ENCODE measurements around the gene RORC.

Gene RORC

DNA sequence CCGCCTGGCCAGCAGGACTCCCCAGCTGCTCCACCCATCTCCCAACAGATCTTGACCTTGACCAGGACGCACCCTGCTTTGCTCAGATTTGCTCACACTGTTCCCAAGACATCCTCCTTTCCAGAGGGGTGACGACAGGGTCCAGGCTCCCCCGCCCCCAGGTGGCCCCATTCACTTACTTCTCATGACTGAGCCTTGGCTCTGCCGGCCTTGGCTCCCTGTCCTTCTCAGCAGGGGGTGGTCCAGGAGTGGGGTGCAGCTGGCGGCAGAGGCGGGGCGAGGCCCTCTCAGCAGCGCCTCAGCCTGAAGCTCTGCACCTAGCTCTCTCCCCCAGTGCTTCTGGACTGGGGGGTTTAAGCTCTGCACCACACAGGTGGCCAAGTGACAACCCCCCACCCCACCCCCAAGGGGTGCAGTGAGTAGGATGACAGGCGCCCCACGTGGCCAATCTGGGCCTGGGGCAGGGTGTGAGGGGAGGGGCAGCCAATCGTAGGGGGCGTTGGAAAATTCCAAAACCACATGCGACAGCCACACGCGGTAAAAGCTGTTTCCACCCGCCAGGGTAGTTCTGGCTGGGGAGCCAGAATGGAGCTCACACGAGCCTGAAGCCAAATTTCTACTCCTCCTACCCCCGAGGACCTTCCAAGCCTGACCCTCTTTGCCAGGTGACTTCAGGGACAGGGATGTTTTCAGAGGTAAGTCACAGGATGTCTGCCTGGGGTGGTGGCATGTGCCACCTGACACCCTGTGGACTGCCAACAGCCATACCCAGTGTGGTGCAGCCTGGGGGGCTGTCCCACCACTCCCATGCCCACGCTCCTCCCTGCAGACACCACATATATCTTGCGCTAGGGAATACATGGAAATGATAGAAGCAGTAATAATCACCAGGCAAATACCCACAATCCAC lies 5.6 kb downstream of the RORC start:
- no peak for FAIRE-seq

DNA sequence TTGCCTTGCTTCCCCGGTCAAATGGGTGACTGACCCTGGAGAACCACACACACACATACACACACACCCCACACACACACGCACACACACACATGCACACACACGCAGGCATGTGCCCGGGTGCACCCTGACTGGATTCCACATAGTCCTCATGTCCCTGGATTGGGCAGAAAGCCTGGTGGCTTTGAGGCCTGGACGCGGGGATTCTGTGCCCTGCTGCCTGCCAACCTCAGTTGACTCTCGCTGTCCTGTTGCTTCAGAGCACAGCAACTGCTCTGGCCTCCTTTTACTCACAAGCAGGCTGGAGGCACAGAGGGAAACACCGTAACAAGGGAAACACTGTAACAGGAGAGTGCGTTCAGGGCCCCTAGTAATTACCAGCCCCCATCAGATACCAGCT lies 6.4 kb downstream of the RORC start:
- no peak for FAIRE-seq

DNA sequence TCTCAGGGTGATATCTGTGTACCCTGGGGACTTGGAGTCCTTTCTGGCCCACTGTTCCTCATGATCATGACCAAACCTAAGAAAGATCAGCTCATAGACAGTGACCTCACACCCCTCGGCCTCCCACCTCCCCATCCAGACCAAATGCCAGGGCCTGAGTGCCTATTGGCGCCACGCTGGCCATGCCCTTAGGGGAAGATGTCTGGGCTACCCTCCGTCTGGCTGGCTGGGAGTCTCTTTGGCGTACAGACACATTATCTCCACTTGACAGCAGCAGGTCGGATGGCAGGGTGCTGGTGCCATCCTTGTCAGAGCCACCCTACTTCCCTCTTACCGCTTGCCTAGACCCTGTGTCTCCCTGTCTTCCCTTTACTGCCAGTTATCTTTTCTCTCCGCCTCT lies 8.4 kb downstream of the RORC start:
- no peak for FAIRE-seq

DNA sequence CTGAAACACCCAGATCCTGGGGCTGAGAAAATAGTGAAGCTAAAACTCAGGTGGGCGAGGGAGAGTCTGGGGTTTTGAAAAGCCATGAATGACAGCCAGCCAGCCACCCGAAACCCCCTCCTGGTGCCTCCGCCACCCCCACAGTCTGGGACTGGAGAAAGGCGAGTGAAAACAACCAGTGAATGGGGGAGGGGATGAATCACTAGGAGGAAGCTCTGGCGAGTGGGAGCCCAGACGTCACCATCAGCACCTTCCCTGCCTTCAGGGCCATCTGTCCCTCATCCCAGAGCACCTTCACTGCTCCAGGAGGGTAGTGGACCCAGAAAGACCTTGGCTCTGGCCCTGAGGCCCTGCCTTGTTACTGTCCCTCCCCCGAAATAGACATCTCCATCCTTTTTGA lies 9.2 kb downstream of the RORC start:
- no peak for FAIRE-seq

DNA sequence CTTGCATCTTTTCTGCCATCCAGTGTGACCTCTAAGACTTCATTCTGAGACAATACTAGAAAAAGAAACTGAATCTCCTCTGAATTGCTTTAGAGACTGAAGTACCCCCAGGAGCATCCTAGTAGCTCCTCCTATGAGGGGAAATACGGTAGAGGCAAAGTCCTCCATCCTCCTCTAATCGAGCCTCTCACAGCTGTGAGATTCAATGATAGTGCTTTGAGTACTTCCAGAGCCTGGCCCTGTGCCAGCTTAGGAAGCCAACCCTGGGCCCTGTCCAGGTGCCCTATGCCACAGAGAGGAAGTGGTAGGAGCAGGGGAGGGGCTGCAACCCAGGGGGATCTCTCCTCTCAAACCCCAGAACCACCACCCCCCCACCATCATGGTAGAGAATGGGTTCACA lies 10.7 kb downstream of the RORC start:
- no peak for FAIRE-seq

DNA sequence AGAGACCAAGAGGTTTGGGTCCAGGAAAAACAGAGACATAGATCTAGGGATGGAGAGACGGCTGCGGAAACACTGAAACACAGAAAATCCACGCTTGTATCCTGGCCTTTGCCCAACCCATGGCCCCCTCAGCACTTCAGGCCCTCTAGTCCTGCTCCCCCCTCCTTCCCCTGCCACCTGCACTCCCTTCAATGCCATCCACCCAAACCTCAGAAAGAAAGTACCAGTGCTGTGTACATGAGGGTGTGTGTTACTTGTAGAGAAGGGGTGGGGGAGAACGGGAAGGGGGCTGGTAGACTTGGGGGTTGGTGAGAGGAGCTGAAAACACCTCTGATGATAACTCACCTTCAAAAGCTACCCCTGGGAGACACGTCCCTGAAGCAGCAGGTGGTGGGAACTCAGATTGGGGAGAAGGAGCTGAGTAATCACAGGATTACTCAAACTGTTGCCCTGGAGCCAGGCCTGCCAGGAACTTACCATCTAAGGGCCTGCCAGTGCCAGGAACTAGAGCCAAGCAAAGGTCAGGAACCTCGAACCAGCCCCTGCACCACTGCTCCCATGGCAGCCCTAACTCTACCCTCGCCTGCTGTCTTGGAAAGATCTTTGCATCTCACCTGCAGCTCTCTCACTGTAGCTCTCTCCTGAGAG lies 11.5 kb downstream of the RORC start:
- no peak for FAIRE-seq

DNA sequence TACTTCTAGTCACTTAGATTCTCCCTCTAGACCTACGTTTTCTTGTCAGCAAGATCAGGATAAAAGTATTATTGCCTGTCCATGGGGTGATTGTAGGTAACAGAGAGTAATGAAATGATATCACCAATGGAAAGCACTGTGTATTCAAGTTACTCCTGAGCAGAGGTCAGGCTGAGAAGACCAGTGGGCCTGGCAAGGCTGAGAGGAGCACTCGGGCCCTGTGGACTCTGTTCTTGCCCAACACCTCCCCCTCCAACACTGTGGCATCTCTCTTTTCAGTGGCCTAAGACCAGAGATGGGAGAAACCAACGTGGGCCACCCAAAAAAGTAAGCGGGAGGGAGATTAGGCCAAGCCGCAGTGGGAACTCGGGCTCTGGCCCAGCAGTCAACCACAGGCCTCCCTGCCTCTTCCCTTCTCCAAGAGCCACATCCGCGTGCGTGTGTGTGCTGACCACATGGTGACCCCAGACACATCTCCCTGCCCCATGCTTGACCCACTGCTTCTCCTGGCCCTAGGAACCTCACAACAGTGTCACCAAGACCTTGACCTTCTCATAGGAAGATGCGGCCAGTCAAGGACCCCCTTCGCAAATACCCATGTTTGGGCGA lies 12.3 kb downstream of the RORC start:
- no peak for FAIRE-seq

DNA sequence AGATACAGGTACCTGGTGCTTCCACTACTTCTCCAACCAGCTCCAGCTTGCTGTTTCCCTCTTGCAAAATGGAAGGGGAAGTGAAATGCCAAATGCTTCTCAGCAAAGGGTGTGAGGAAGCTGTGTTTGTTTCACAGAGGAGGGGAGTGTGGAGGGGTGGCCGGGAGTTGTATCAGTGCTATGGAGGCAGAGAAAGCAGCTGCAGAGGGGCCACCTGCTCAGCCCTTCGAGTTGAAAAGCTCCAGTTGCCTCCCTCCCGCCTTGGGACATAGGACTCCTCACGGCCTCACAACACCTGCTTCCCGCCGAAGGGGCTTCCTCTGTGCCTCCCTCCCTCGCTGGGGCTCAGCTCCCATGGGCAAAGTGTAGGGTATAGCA lies 14.3 kb downstream of the RORC start:
- no peak for FAIRE-seq

DNA sequence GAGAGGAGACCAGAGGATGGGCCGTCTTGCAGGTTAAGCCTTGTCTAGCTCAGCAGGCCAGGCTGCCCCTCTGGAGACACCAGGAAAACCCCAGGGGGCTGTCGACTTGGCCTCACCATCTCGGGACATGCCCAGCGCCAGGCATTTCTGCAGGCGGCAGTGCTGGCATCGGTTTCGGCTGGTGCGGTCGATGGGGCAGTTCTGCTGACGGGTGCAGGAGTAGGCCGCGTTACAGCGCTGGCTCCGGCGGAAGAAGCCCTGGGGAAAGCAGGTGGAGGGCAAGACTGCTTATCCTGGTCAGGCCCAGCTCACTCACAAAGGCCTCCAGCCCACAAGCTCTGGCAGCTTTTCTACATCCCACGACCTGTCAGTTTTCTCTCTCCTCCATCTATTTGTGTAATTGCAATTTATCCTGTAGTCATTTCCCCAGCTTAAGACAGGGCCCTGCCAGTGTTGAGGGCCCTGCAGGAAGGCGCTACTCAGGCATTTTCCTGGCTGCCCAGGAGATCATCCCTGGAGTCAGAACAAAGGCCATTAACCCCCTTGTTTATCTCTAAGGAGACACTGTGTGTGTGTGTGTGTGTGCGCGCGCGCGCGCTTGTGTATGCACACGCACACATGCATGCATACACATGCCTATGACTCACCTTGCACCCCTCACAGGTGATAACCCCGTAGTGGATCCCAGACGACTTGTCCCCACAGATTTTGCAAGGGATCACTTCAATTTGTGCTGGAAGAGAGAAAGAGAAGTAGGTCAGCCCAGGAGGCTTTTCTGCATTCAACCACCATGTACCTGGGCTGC lies 14.9 kb downstream of the RORC start:
- FAIRE-seq, result no peak

DNA sequence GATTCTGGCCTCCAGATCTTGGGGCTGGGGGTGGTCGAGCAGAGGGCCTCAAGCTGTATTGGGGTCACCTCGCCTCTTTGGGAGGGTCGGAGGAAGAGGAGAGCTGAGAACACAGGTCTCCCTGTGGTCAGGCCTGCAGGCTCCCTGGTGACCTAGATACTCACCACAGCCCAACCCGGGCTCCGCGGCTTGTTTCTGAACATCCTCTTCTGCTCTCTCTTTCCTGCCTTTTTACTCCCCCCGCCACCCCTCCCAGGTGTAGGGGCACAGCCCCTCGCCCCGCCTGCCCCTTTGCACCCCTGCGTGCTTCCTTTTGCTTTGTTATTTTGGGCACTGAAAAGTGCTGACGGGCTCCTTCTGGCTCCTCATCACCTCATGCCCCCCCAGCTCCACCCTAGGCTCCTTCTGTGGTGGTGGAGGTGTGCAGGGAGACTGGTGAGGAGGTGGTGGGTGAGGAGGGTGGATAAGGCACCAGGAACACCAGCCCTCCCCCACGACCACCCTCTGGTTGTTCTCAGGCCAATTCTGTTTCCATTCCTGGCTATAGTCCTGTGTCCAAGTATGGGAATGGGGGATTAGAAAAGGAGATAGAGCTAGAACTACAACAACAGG lies 15.8 kb downstream of the RORC start:
- FAIRE-seq, result no peak

DNA sequence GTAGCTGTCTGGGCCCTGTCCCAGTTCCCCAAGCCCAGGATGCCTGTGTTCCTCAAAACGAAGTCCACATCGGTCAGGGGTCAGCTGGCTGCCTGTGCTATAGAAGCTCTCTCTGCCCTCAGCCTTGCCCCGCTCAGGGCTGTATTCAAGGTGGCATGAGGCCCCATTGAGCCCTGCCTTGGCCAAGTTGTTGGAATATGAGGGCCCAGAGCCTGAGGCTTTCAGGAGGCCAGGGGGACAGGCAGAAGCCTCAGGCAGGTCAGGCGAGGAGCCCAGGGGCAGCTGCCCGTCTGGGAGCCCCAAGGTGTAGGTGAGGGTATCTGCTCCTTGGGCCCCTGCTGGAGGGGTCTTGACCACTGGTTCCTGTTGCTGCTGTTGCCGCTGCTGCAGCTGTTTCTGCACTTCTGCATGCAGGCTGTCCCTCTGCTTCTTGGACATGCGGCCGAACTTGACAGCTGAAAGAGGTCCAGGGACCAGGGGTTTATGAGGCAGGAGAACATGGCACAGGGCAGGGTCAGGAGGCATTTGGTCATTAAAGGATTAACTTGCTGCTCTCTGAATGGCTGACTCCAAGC lies 16.5 kb downstream of the RORC start:
- FAIRE-seq, result no peak

DNA sequence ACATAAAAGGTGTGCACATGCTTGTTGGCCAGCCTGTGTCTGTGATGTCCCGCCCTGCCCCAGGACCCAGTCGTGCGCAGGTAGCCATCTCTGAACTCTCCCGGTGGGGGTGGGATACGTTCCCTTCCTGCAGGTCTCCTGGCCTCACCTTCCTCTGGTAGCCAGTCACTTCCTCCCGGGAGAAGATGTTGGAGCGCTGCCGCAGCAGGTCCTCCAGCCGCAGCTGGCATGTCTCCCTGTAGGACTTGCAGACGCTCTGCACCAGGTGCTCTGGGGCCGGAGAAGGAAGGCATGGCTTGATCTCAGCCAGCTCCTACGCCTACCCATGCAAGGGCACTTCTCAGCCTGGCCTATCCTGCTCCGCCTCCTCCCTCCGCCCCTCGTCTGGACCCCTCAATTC lies 17.2 kb downstream of the RORC start:
- no peak for FAIRE-seq

DNA sequence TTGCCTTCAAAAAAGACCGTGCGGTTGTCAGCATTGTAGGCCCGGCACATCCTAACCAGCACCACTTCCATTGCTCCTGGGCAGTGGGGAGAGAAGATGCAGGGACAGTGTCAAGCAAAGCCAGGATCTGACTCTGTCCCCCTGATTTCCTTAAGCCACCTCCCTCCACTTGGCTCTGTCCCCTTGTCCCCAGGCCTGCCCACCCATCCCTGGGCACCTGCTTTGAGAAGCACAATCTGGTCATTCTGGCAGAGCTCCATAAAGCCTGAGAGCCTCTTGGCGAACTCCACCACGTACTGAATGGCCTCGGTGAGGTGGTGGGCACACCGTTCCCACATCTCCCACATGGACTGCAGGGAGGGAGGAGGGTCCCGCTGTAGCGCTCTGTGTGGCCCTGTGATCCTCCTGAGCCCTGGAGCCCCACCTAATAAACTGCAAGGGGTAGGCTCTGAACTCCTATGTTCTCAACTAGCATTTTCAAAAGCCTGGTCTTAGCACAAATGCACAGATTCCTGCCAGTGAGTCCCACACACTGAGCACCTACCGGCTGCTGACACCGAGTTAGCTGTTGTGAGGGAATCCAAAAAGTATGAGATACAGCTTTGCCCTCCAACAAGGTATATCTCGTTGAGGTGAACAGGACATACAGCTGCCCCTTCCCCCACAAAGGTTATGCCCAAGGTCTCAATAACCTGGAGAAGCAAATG lies 18.2 kb downstream of the RORC start:
- FAIRE-seq, result no peak

DNA sequence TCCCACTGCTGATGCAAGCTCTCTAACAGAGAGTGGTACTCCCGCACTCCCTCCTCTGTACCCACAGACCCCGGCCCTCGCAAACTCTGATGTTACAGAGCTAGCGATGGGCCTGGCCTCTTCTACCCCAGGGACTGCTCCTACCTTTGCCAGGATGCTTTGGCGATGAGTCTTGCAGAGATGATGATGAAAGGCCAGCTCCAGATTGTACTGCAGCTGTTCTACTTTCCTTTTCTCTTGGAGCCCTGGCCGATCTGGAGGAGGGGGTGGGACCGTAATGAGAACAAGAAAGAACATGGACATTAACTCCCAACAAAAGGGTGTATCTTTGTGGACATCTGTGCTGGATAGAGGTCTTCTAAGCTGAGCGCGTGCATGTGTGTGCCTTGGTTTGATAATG lies 20.4 kb downstream of the RORC start:
- no peak for FAIRE-seq

DNA sequence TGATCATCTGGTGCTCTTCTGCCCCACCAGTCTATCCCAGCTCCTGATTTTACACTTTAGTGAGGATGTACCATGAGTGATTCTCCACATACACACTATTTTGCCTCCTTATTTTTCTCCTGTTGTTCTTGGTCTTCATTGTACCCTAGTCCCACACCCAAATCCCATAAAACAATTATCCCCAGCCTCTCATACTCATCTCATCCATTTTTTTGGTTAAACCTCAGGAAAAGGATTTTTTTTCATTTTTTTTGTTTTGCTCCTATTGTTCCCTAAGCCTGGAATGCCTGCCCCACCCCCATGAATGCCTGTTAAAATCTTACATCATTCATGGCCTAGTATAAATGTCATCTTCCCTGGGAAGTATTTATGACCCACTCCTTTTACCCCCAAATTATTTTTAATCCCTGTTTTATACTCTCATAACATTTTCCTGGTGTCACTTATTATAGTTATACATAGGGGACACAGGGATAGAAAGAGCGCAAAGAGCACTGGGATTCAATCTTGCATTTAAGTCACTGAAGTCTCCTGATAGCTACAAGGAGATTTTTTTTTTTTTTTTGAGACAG lies 21.5 kb downstream of the RORC start:
- no peak for FAIRE-seq

DNA sequence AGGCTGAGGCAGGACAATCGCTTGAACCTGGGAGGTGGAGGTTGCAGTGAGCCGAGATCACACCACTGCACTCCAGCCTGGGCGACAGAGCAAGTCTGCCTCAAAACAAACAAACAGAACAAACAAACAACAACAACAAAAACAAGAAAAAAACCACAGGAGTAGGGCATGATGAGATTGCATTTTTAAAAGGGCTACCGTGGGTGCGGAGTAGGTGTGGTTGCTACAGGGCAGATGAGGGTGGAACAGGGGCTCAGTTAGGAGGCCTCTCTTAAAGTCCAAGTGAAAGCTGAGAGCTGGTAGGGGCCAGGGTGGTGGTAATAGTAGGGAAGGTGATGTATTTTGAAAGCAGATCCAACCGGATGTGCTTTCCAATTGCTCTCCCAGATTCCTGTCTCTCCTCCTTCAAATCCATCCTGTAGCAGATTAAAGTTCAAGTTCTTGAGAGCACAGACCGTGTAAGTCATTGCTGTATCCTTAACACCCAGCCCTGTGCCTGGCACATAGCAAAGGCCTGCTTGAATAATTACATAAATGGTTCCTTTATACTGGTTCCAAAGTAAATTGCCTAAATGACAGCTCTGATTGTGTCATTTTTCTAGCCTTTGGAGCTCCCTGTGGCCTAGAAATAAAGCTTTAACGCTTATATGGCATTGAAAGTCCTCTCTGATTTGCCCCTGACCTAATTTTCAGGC lies 22.2 kb downstream of the RORC start:
- FAIRE-seq, result no peak

DNA sequence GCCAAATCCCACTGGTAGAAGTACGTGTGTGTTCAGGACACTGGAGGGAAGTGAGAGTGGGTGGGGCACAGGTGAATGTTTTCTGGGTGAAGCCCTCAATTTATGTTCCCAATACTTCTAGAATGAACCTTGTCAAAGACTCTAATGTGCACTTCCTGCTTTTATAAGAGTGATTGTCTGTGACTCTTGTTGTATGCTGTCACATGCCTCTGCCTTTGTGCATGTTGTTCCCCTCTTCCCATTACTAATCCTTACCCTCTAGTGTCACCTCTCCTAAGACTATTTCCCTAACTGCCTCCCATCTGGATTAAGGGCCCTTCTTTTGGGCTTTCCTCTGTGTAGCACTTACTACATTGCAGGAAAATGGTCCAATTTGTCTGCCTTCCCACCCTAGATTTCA lies 23.8 kb downstream of the RORC start:
- no peak for FAIRE-seq

DNA sequence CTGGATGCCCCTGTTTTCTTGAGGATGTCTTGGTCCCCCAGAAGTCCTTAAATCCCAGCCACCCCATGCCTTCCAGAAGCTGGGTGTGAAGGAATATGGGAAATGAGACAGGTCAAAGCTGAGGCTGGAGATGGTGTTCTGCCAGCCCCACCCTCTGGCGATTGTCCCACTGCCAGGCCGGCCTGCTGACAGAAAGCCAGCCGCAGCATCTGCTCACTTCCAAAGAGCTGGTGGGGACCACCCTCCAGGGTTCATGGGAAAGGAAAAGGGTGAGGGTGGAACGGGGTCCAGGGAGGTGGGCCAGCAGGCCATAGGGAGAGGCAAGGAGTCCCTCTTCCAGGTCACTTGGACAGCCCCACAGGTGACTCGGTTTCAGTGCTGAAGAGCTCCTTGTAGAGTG lies 24.5 kb downstream of the RORC start:
- FAIRE-seq, result no peak

DNA sequence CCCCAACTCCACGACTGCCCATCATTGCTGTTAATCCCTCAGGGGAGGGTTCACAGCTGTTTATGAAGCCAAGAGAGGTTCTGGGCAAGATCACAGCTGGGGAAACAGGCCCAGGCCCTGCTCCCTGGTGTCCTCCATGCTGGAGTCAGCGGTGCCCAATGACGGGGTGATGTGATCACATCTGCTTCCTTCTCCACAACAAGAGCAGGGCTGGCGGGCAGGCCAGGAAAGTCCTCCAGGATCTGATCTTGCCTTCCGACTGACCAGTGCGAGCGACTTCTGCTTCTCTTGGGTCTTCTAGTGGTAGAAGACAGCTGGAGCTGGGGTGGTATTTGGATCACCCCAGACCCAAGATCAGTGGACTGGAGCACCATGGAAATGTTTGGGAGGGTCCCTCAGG lies 25.4 kb downstream of the RORC start:
- FAIRE-seq, result no peak

DNA sequence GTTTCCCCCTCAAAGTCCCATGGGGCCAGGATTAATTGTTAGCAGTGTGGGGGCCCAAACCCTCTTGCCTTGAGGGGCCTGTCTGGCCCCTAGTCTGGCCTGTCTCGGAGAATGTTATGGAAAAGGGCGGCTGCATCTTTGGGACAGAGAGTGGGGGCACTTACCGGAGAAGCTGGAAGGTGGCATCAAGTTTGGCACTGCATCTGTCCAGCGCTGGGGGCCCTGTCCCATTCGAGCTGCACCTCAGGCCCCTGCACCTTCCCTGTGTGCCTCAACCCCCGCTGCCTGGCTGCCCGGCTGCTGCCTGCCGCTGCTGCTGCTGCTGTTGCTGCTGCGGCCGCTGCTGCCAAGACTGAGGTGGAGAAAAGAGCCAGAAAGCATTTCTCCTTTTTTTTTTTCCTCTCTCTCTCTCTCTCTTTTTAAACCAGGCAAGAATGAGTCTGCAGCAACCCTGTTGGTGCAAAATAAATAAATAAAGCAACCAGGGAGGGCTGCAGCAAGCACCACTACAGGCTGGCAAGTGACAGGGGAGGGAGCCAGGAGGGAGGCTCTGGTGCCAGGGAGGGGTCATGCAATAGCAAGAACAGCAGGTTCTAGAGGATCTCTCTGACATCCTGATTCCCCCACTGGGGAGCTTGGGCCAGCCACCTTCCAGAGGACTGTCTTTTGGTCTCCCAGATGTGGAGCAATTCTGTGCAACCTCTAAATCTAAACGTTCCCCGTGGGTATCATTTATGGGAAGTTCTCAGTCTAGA lies 26.4 kb downstream of the RORC start, which contains the start of gene LINGO4:
LINGO4 (minus strand) TSS at position 354 of the 755 bp plus-strand sequence. CDS start 2,715 bp downstream, outside the sequence.
- FAIRE-seq, result no peak
